Cardiac atrium fibroblast (primary cell): ENCODE data around the gene PEX1. TPM values are rescaled to one million over a fixed set of nuclear protein-coding genes. Genes with fewer than 3 reads are reported as not detected.

ENCODE experiments used
- total RNA-seq: library from RNA; depleted of rRNA; stranded (reverse); fragments of >200 nt; gene quantifications from 2 replicates; pipeline ENCODE4 v1.2.3, GENCODE V29; 2015

Gene PEX1
- 7.0 and 7.8 TPM in 2 replicates for total RNA-seq

GRCh38 chr7:92528188-92528957 is at the start of gene PEX1, which contains the start of gene RBM48:
Gene PEX1, minus strand, starts transcription at chr7:92528520. Its CDS starts 85 bp downstream, at chr7:92528435.
Gene RBM48, plus strand, starts transcription at chr7:92528795. Its CDS starts 19 bp downstream, at chr7:92528814.

GRCh38 chr7:92477681-92478080 is 50.6 kb downstream of the PEX1 start, which contains the start of gene ERVW-1:
Gene ERVW-1, minus strand, starts transcription at chr7:92477946. Its CDS starts 7,565 bp downstream, at chr7:92470381.

GRCh38 chr7:92447345-92448204 is 80.7 kb downstream of the PEX1 start, which contains the start of gene GATAD1:
Gene GATAD1, plus strand, starts transcription at chr7:92447482. Its CDS starts 248 bp downstream, at chr7:92447730.

Other genes starting within 250 kb of the PEX1 start
- gene GATAD1, start 81.0 kb downstream of the PEX1 start, total RNA-seq: 13.5 and 19.8 TPM in 2 replicates
- gene ERVW-1, start 50.6 kb downstream of the PEX1 start, total RNA-seq: not detected in 2 replicates
- 5.2 and 5.8 TPM in 2 replicates for gene RBM48, start 275 bp upstream of the PEX1 start, total RNA-seq
- gene FAM133B, start 61.9 kb upstream of the PEX1 start, total RNA-seq: 9.7 and 23.0 TPM in 2 replicates